GM12891 (cell line): ENCODE data around the gene DENND4B.
"Not testable (repeated sequence)": the region's sequence is repeated elsewhere in the genome, so short reads cannot be mapped to it uniquely, and the experiment has no call there.

Source experiments
- DNase-seq: peaks from one replicate; pipeline ENCODE4 v3.0.0; 2011; ENCODE audit warnings: low spot score; ENCODE audit not compliant: insufficient read length
- FAIRE-seq: peaks from 2 replicates; lab custom pipeline; 2011; peaks lifted over from hg19 to GRCh38; lab: Jason Lieb, UNC
- PAX5 ChIP-seq: IDR thresholded peaks from 2 replicates; pipeline ENCODE4 v1.6.1; 2011; ENCODE audit warnings: low read length, moderate library complexity, mild to moderate bottlenecking; ENCODE audit not compliant: insufficient read depth, severe bottlenecking
- POLR2A ChIP-seq: IDR thresholded peaks from 2 replicates; pipeline ENCODE4 v1.6.1; 2011; ENCODE audit warnings: low read depth, low read length, control low read depth
- POLR2AphosphoS5 ChIP-seq: IDR thresholded peaks from 2 replicates; pipeline ENCODE4 v1.6.1; 2011; ENCODE audit warnings: low read depth, low read length, control low read depth
- POU2F2 ChIP-seq: IDR thresholded peaks from 2 replicates; pipeline ENCODE4 v1.6.1; 2011; ENCODE audit warnings: low read depth, mild to moderate bottlenecking, control low read depth, low read length, moderate library complexity
- SPI1 ChIP-seq: IDR thresholded peaks from 2 replicates; pipeline ENCODE4 v1.6.1; 2011; ENCODE audit warnings: low read depth, low read length, control low read depth
- TAF1 ChIP-seq: IDR thresholded peaks from 2 replicates; pipeline ENCODE4 v1.6.1; 2011; ENCODE audit warnings: low read depth, low read length, control low read depth

The DENND4B gene

GRCh38 chr1:153921080-153921802, 25.3 kb downstream of the DENND4B start:
- no peak for TF ChIP-seq PAX5
- TF ChIP-seq POLR2AphosphoS5 = 0 out of 2 replicates have a peak, but pooled peaks have one; percentile 33
- no peak for TF ChIP-seq POLR2A
- no peak for TF ChIP-seq SPI1
- FAIRE-seq (no peak), DNase-seq (no peak)

GRCh38 chr1:153919876-153920852, 26.4 kb downstream of the DENND4B start:
- DNase-seq = no peak
- TF ChIP-seq POLR2A (no peak), SPI1 (no peak), PAX5 (no peak), POU2F2 (no peak), TAF1 (no peak), POLR2AphosphoS5 (no peak)
- peak; percentile 35 for FAIRE-seq

GRCh38 chr1:153916297-153916696, 30.2 kb downstream of the DENND4B start:
- TF ChIP-seq POLR2AphosphoS5 (no peak), TAF1 (no peak), POLR2A (no peak), PAX5 (no peak), SPI1 (no peak), POU2F2 (no peak)
- no peak for FAIRE-seq
- DNase-seq = no peak

- FAIRE-seq (no peak), DNase-seq (no peak)
- no peak for TF ChIP-seq POLR2AphosphoS5
- no peak for TF ChIP-seq TAF1
- no peak for TF ChIP-seq PAX5
- no peak for TF ChIP-seq POU2F2
- no peak for TF ChIP-seq POLR2A
- TF ChIP-seq SPI1 = no peak
Observed at GRCh38 chr1:153912349-153912748, 34.2 kb downstream of the DENND4B start.

- FAIRE-seq = not testable (repeated sequence)
Observed at GRCh38 chr1:153910560-153910959, 36.0 kb downstream of the DENND4B start.

GRCh38 chr1:153908071-153908470, 38.4 kb downstream of the DENND4B start:
- FAIRE-seq (no peak), DNase-seq (no peak)
- TF ChIP-seq PAX5 (no peak), SPI1 (no peak), TAF1 (no peak), POU2F2 (no peak), POLR2A (no peak), POLR2AphosphoS5 (no peak)

More at GRCh38 chr1:153910560-153910959, 36.0 kb downstream of the DENND4B start:
- DNase-seq = not testable (repeated sequence)

- no peak for TF ChIP-seq POU2F2
- TF ChIP-seq PAX5 = no peak
- no peak for TF ChIP-seq TAF1
- TF ChIP-seq SPI1 = no peak
- no peak for TF ChIP-seq POLR2A
- no peak for TF ChIP-seq POLR2AphosphoS5
- DNase-seq (no peak), FAIRE-seq (no peak)
Observed at GRCh38 chr1:153907134-153907533, 39.4 kb downstream of the DENND4B start.

GRCh38 chr1:153906396-153906795, 40.1 kb downstream of the DENND4B start:
- DNase-seq = no peak
- no peak for TF ChIP-seq POLR2A
- TF ChIP-seq TAF1 = no peak
- TF ChIP-seq PAX5 = no peak
- TF ChIP-seq POU2F2 = no peak
- no peak for TF ChIP-seq POLR2AphosphoS5
- no peak for TF ChIP-seq SPI1
- no peak for FAIRE-seq

GRCh38 chr1:153905908-153906307, 40.6 kb downstream of the DENND4B start:
- not testable (repeated sequence) for FAIRE-seq, DNase-seq

GRCh38 chr1:153903841-153904455, 42.6 kb downstream of the DENND4B start:
- DNase-seq (no peak), FAIRE-seq (no peak)
- TF ChIP-seq TAF1 (no peak), PAX5 (no peak), POU2F2 (no peak), POLR2AphosphoS5 (no peak), SPI1 (no peak), POLR2A (no peak)
